ENCODE results near the gene PAK4.
"Not testable (repeated sequence)": the region's sequence is repeated elsewhere in the genome, so short reads cannot be mapped to it uniquely, and the experiment has no call there.

PAK4 gene

GRCh38 chr19:39099341-39099740 lies 26.2 kb upstream of the PAK4 start:
- DNase-seq (ENCODE audit: low read depth in 2 of 3, low spot score in 1 of 3): no peak

- DNase-seq (ENCODE audit: low read depth in 2 of 3, low spot score in 1 of 3): no peak
Measured at GRCh38 chr19:39100500-39101166, 25.0 kb upstream of the PAK4 start.

GRCh38 chr19:39103151-39103550 lies 22.4 kb upstream of the PAK4 start:
- DNase-seq (ENCODE audit: low read depth in 2 of 3, low spot score in 1 of 3): no peak

GRCh38 chr19:39104186-39104596 lies 21.4 kb upstream of the PAK4 start:
- DNase-seq (ENCODE audit: low read depth in 2 of 3, low spot score in 1 of 3): no peak

GRCh38 chr19:39106194-39106593 lies 19.4 kb upstream of the PAK4 start:
- no peak for DNase-seq (ENCODE audit: low read depth in 2 of 3, low spot score in 1 of 3)

- no peak for DNase-seq (ENCODE audit: low read depth in 2 of 3, low spot score in 1 of 3)
Measured at GRCh38 chr19:39109641-39110040, 15.9 kb upstream of the PAK4 start.

GRCh38 chr19:39110263-39110967 lies 15.2 kb upstream of the PAK4 start:
- DNase-seq (ENCODE audit: low read depth in 2 of 3, low spot score in 1 of 3): peak; percentile 57 to 71 (median 64)

- DNase-seq (ENCODE audit: low read depth in 2 of 3, low spot score in 1 of 3): no peak
Measured at GRCh38 chr19:39111593-39112199, 13.9 kb upstream of the PAK4 start.

GRCh38 chr19:39112338-39112890 lies 13.2 kb upstream of the PAK4 start:
- no peak for DNase-seq (ENCODE audit: low read depth in 2 of 3, low spot score in 1 of 3)

- DNase-seq (ENCODE audit: low read depth in 2 of 3, low spot score in 1 of 3): no peak
Measured at GRCh38 chr19:39113199-39113598, 12.4 kb upstream of the PAK4 start.

- no peak for DNase-seq (ENCODE audit: low read depth in 2 of 3, low spot score in 1 of 3)
Measured at GRCh38 chr19:39115105-39115847, 10.3 kb upstream of the PAK4 start.

- not testable (repeated sequence) for DNase-seq (ENCODE audit: low read depth in 2 of 3, low spot score in 1 of 3)
Measured at GRCh38 chr19:39117023-39117422, 8.6 kb upstream of the PAK4 start.

GRCh38 chr19:39119830-39120229 lies 5.8 kb upstream of the PAK4 start:
- no peak for DNase-seq (ENCODE audit: low read depth in 2 of 3, low spot score in 1 of 3)

GRCh38 chr19:39122934-39123731 lies 2.5 kb upstream of the PAK4 start:
- no peak for DNase-seq (ENCODE audit: low read depth in 2 of 3, low spot score in 1 of 3)

GRCh38 chr19:39124136-39124764 lies 1.3 kb upstream of the PAK4 start:
- no peak for DNase-seq (ENCODE audit: low read depth in 2 of 3, low spot score in 1 of 3)

GRCh38 chr19:39125199-39125553 lies 410 bp upstream of the PAK4 start:
- no peak for DNase-seq (ENCODE audit: low read depth in 2 of 3, low spot score in 1 of 3)

GRCh38 chr19:39126312-39127187 lies 964 bp downstream of the PAK4 start:
- DNase-seq (ENCODE audit: low read depth in 2 of 3, low spot score in 1 of 3): no peak

GRCh38 chr19:39127812-39128515 lies 2.4 kb downstream of the PAK4 start:
- DNase-seq (ENCODE audit: low read depth in 2 of 3, low spot score in 1 of 3): no peak
